Neural cell (in vitro differentiated cells): ENCODE results near the gene YWHAQ.

Experiments
- EP300 ChIP-seq: fragments of 450-650 bp; conservative IDR thresholded peaks from 2 replicates; pipeline ENCODE4 v1.6.1; 2014; ENCODE audit warnings: antibody characterized with exemption, mild to moderate bottlenecking, moderate library complexity; ENCODE audit not compliant: poor library complexity, severe bottlenecking
- EZH2 ChIP-seq: fragments of 200-600, 300-800 bp; shearing (Covaris generic), sonication (generic); IDR thresholded peaks from 2 replicates; pipeline ENCODE4 v1.6.1; 2014; ENCODE audit warnings: antibody characterized with exemption, low read length, borderline replicate concordance, mild to moderate bottlenecking; ENCODE audit not compliant: insufficient read depth, poor library complexity, severe bottlenecking
- SMC3 ChIP-seq: fragments of 450-650 bp; conservative IDR thresholded peaks from 2 replicates; pipeline ENCODE4 v1.6.1; 2014; ENCODE audit warnings: antibody characterized with exemption, mild to moderate bottlenecking, moderate library complexity; ENCODE audit not compliant: poor library complexity
- TAF1 ChIP-seq: IDR thresholded peaks from 2 replicates; pipeline ENCODE4 v1.6.1; 2012; ENCODE audit warnings: low read depth
- TF ChIP-seq, protein P1 (sequence below): fragments of 450-650 bp; IDR thresholded peaks from 2 replicates; pipeline ENCODE4 v1.5.1; 2014; ENCODE audit warnings: antibody characterized with exemption, mild to moderate bottlenecking, moderate library complexity; ENCODE audit not compliant: poor library complexity, severe bottlenecking

- TF ChIP-seq, protein P1, sequence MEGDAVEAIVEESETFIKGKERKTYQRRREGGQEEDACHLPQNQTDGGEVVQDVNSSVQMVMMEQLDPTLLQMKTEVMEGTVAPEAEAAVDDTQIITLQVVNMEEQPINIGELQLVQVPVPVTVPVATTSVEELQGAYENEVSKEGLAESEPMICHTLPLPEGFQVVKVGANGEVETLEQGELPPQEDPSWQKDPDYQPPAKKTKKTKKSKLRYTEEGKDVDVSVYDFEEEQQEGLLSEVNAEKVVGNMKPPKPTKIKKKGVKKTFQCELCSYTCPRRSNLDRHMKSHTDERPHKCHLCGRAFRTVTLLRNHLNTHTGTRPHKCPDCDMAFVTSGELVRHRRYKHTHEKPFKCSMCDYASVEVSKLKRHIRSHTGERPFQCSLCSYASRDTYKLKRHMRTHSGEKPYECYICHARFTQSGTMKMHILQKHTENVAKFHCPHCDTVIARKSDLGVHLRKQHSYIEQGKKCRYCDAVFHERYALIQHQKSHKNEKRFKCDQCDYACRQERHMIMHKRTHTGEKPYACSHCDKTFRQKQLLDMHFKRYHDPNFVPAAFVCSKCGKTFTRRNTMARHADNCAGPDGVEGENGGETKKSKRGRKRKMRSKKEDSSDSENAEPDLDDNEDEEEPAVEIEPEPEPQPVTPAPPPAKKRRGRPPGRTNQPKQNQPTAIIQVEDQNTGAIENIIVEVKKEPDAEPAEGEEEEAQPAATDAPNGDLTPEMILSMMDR = no peak
- TF ChIP-seq EP300 (no peak), SMC3 (no peak), EZH2 (no peak), TAF1 (no peak)
Measured at GRCh38 chr2:9649261-9649660, 18.5 kb upstream of the YWHAQ start.
